Muscle of arm (tissue), 12 donors: Measurements from ENCODE around the gene CPD. TPM values are rescaled to one million over a fixed set of nuclear protein-coding genes. Genes with fewer than 3 reads are reported as not detected.
"Not testable (repeated sequence)": the region's sequence is repeated elsewhere in the genome, so short reads cannot be mapped to it uniquely, and the experiment has no call there.

Experiments
- DNase-seq: peaks from one replicate; pipeline ENCODE4 v3.0.0-alpha.2; 2013
- polyA plus RNA-seq, 12 donors: library from polyadenylated mRNA; unstranded; fragments of 120-200 nt; gene quantifications; one replicate each; pipeline ENCODE4 v1.2.1, GENCODE V29; 2013; ENCODE audit not compliant: insufficient read length in 12 of 12

The CPD gene
- polyA plus RNA-seq, 12 donors: 19.1 to 39.0 (median 28.4) TPM; not detected in 1

- no peak for DNase-seq
Measured at GRCh38 chr17:30380643-30381339, 2.1 kb downstream of the CPD start.

DNA sequence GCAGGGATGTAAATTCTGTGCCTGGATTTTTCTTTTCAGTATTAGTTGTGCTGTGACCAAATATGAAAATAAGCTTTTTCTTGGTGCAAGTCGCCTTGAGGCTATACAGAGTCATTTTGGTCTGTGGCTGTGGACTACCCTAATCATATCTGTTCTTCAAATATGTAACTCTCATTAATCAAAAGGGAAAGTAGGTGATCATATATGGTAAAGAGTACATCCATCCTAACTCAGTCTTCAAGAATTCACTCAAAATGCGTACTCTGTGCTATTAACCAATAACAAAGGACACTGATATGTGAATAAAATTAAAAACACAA lies 2.6 kb downstream of the CPD start:
- DNase-seq: no peak

- no peak for DNase-seq
Measured at GRCh38 chr17:30382345-30382744, 3.6 kb downstream of the CPD start.

- no peak for DNase-seq
Measured at GRCh38 chr17:30388321-30389179, 9.8 kb downstream of the CPD start.

- DNase-seq: no peak
Measured at GRCh38 chr17:30389756-30390300, 11.1 kb downstream of the CPD start.

DNA sequence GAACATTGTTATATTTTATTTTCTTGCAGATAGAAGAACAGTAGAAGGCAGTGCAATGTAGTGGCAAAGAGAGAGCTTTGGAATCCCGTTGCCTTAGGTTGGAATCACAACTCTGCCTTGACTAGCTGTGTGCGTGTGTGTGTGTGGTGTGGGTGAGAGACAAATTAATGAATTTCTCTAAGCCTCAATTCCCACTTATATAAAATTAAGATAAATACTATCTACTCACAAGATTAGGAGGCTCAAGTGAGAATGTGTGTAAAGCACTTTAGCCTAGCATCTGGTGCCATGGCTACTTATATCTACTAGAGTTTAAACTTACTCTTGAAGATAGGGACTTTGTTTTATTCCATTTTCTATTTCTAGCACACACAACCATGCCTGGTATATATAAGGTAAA lies 12.8 kb downstream of the CPD start:
- DNase-seq: no peak

DNA sequence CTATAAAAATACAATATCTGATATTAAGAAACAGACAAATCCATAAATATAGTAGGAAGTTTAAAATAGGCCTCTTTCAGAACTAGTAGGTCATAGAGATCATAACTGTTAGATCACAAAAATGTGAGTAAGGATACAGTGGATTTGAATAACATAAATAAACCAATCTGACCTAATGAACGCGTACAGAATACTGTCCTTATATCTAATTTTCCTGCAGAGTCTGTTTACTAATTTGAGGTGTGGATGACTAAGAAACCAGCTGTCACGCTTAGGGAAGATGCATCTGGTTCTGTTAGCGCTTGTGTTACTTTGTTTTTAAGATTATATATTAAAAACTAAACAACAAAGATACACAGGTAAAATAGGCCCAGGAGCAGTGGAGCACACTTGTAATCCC lies 14.8 kb downstream of the CPD start:
- DNase-seq: no peak

- DNase-seq: no peak
Measured at GRCh38 chr17:30393911-30394867, 15.5 kb downstream of the CPD start.

DNA sequence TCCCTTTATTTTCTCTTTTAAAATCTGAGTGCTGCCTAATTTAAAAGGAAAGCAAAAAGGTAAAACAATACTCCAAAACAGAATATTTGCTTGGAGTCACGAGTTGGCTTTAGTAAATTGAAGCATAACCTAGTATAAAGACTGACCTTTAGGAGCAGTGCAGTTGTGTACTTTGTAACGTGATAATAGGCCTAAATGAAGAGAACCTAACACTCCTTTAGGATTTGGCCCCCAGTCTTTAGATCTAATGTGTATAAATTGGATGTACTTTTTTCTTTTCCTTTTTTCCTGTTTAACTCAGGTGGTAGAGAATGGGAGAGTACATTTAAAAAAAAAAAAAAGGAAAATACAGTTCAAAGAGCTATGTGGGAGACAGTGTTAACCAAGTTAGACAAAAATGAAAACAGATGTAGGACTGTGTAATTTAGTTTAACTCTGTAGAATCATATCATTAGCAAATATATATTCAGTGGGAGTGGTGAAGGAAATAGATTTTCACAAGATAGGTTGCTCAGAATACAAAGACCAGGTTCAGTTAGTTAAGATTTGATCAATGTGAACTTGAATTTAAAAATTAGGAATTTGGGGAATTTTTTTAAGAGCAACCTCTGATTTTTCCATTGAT lies 16.8 kb downstream of the CPD start:
- DNase-seq: no peak

DNA sequence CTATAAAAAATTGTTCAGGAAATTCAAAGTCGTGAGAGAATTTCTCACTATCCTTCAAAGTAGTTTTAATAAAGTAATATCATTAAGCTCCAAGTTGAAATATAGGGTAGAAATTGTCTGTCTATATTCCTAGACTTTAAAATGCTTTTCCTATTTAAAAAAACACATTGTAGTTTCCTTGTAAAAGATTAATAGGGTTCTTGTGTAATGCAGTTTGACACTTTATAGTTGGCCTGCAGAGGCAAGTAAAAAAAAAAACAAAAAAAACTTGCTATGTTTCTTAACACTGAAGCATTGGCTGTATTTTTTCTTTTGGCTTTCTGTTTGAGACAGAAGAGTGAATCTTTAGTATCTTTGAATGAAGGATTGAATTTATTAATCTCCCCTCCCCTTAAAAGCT lies 17.4 kb downstream of the CPD start:
- DNase-seq: no peak

DNA sequence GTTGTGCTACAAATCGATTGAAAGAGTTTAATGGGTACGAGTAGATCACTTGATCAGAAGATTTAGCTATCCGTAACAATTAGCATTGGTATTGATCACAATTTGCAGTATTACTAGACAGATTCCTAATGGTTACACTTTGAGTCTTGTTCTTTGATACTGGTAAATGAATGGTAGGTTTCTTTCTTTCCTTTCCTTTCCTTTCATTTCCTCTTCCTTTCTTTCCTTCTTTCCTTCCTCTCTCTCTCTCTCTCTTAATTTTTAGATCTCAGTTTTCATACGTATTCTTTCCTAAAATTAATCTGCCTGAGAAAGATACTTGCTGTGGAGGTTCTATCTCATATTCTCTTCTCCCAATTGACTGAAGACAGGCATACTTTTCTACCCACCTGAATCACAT lies 17.9 kb downstream of the CPD start:
- DNase-seq: no peak

DNA sequence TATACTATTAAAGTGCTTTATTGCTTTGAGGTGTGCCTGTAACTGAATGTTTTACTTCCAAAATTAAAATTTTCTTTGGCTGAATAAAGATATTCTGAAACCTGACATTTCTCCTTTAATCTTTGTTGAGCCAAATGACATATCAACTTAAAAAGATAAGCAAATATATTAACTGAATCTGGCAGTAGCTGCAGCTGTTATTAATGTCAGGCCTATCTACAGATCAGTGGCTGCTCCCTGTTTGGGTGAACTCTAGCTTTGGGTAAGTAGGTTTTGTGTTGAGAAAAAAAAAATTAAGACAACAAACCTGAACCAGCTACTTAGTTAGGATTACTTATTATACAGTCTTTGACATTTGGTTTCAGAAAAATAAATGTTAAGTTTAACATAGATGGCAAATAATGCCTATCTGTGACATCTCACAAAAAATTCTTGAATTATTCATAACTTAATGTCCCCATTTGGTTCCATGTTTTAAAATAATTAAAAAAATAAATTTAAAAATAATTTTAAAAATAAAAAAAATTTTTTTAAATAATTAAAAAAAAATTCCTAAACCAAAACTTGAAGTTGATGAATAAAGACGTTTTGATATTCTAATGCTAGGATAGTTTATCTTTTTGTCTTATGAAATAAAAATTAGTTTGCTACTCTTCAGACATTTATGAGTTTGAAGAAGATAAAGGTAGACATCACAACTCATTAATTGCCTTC lies 19.8 kb downstream of the CPD start:
- no peak for DNase-seq

GRCh38 chr17:30401097-30401496 lies 22.4 kb downstream of the CPD start:
- no peak for DNase-seq

DNA sequence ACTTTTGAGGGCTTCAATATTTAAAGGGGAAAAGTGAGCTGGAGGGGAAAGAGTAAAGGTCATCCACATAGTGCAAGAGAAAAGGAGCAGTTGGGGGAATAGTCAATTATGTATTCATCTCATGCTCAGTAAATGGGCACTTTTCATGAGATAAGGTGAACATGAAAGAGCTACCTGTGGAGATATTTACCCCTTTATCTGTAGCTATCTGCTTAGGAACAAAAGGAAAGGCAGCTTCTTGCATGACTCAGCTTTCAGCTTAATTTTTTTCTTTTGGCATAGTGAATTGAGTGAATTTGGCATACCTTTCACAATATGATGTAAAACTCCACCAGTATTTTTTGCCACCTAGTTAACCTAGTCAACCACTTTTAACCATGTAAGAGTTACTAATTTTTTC lies 26.4 kb downstream of the CPD start:
- no peak for DNase-seq

DNA sequence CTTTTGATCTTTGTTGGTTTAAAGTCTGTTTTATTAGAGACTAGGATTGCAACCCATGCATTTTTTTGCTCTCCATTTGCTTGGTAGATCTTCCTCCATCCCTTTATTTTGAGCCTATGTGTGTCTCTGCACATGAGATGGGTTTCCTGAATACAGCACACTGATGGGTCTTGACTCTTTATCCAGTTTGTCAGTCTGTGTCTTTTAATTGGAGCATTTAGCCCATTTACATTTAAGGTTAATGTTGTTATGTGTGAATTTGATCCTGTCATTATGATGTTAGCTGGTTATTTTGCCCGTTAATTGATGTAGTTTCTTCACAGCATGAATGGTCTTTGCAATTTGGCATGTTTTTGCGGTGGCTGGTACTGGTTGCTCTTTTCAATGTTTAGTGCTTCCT lies 31.9 kb downstream of the CPD start:
- DNase-seq: not testable (repeated sequence)

GRCh38 chr17:30412008-30412496 lies 33.3 kb downstream of the CPD start:
- not testable (repeated sequence) for DNase-seq

DNA sequence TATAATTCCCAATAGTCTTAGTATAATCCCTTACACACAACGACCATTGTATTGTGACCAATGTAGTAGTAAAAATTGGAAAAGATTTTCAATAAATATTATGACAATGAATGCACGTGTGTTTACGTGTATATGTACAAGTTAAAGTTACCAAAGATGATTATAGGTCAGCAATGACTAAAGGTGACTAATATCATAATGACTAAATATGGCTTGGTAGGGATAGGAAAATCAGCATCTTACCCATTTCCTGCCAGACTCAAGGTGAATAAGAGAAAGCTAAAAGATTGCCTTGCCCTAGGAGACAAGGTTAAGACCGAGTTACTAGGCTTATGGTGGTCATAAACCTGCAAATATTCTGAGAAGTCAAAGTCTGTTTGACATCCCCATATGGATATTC lies 34.4 kb downstream of the CPD start:
- no peak for DNase-seq

DNA sequence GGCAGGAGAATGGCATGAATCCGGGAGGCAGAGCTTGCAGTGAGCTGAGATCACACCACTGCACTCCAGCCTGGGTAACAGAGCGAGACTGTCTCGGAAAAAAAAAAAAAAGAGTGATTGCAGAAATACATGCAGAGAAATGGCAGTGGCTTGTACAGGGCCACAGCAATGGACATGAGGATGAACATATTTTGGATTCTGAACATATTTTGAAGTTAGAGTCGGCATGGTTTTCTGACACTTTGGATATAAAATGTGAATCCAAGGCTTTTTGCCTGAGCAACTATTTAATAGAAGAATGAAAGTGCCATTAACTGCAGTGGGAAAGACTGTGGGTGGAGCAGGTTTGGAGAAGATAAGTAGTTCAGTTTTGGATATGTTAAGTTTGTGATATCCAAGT lies 35.8 kb downstream of the CPD start:
- DNase-seq: no peak

- no peak for DNase-seq
Measured at GRCh38 chr17:30415491-30415890, 36.8 kb downstream of the CPD start.

DNA sequence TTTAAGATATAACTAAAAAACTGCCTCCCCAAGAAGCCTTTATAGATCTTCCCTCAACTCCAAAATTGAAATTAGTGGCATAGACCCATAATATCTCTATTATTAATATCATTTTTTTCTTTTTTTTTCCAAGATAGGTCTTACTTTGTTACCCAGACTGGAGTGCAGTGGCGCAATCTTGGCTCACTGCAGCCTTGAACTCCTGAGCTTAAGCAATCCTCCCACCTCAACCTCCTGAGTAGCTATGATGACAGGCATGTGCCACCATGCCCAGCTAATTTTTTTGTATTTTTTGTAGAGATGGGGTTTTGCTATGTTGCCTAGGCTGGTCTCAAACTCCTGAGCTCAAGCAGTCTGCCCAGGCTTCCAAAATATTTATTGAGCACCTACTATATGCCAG lies 39.3 kb downstream of the CPD start:
- DNase-seq: not testable (repeated sequence)

GRCh38 chr17:30421592-30421991 lies 42.9 kb downstream of the CPD start:
- DNase-seq: no peak
